Diencephalon (tissue), 1 donor: Measurements from ENCODE around the gene CCL25. TPM values are rescaled to one million over a fixed set of nuclear protein-coding genes. Genes with fewer than 3 reads are reported as not detected.

Experiments used
- total RNA-seq: library from RNA; depleted of rRNA; stranded (reverse); fragments of >200 nt; gene quantifications from one replicate; pipeline ENCODE4 v1.2.3, GENCODE V29; 2014

Gene CCL25, protein sequence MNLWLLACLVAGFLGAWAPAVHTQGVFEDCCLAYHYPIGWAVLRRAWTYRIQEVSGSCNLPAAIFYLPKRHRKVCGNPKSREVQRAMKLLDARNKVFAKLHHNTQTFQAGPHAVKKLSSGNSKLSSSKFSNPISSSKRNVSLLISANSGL
- total RNA-seq = not detected

DNA sequence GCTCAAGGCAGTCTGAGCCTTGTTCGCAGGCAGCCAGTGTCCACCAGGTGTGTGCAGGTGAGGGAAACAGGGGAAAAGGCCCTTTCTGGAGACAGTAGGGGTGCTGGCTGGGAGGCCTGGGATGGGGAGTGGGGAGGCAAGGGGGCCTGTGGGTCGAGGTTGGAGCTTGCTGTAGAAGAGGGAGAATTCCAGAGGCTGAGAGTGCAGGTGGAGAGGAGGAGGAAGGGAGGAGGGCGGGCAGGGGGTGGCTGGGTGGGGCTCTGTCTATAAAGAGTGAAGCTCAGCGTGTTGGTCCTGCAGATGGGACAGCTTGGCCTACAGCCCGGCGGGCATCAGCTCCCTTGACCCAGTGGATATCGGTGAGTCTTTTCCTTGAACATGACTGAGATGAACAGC is at the start of gene CCL25:
Gene CCL25 (plus strand): TSS at position 297 of the 396 bp plus-strand sequence. CDS start 290 bp downstream, outside the sequence.

DNA sequence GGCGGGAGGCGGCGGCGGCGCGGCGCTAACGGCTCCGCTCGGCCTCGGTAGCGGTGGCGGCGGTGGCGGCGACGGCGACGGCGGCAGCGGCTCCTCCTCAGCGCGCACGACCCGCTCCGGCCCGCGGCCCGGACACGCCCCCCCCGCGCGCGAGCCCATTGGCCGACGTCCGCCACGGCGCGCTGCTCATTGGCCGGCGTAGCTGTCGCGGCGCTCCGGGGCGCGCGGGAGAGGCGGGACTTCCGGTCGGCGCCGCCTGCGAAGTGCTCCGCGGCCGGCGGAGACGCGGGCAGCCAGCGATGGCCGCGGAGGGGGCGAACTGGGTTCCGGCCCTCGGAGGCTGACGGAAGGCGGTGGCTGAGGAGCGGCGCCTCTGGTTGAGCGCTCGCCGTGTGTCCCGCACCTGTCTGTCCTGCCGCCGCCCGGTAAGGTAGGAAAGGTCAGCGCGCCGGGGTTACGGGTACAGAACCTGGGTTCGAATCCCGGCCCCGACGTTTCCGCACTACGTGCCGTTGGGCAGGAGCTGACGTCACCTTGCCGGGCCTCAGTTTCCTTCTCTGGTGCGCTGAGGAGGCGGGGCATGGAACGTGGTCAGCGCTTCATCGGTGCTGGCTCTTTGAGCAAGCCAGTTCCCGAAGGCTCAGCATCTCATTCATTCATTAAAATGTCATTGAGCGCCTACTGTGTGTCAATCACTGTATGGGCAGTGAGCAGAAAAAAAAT is 46.9 kb upstream of the CCL25 start, which contains the start of gene ELAVL1:
Gene ELAVL1 (minus strand): TSS at position 108 of the 723 bp plus-strand sequence. CDS start 13,826 bp downstream, outside the sequence.

Other genes with a start within 250 kb of the CCL25 start
- gene EVI5L, start 222.5 kb upstream of the CCL25 start, total RNA-seq = 55.4 TPM
- 3.5 TPM for gene PRR36, start 178.4 kb upstream of the CCL25 start, total RNA-seq
- gene LRRC8E, start 164.2 kb upstream of the CCL25 start, total RNA-seq = under 0.01 TPM
- gene MAP2K7, start 148.9 kb upstream of the CCL25 start, total RNA-seq = 6.9 TPM
- gene TGFBR3L, start 137.9 kb upstream of the CCL25 start, total RNA-seq = not detected
- gene SNAPC2, start 132.4 kb upstream of the CCL25 start, total RNA-seq = 7.4 TPM
- 29.3 TPM for gene CTXN1, start 126.6 kb upstream of the CCL25 start, total RNA-seq
- gene TIMM44, start 109.1 kb upstream of the CCL25 start, total RNA-seq = 34.8 TPM
- 20.8 TPM for gene ELAVL1, start 47.1 kb upstream of the CCL25 start, total RNA-seq
- gene FBN3, start 96.8 kb downstream of the CCL25 start, total RNA-seq = 22.1 TPM
- 55.6 TPM for gene CERS4, start 156.6 kb downstream of the CCL25 start, total RNA-seq